H1 (cell line): ENCODE data around the gene SLC25A42. TPM values are rescaled to one million over a fixed set of nuclear protein-coding genes. Genes with fewer than 3 reads are reported as not detected.

Experiments
- CTCF ChIA-PET: fragments of 300-600 bp; sonication (Branson Sonifier 250); formaldehyde crosslinking; loops from one replicate; lab custom pipeline; 2021; ENCODE audit not compliant: partially characterized antibody; lab: Charles Lee
- POLR2A ChIA-PET: fragments of 300-600 bp; sonication (Branson Sonifier 250); formaldehyde crosslinking; loops from one replicate; lab custom pipeline; 2021; ENCODE audit warnings: inconsistent platforms; ENCODE audit not compliant: partially characterized antibody; lab: Charles Lee
- DNase-seq, 2 experiments: peaks; one replicate each; pipeline versions ENCODE4 v3.0.0 to v3.0.0-alpha.2; 2010 to 2022; ENCODE audit warnings: low spot score in 2 of 2, low read depth in 1 of 2, mixed read lengths in 1 of 2
- FAIRE-seq: peaks from 2 replicates; lab custom pipeline; 2011; peaks lifted over from hg19 to GRCh38; lab: Jason Lieb, UNC
- H2AFZ ChIP-seq: 2 replicates; pipeline ENCODE4 v1.8.1; 2012; ENCODE audit warnings: low read length, inconsistent platforms
- H2AK5ac ChIP-seq: 2 replicates; pipeline ENCODE4 v1.6.1; 2013; ENCODE audit warnings: low read depth, low read length
- H2BK120ac ChIP-seq: replicated peaks from 2 replicates; pipeline ENCODE3; 2013; ENCODE audit warnings: low read depth, low read length, inconsistent platforms
- H2BK12ac ChIP-seq: 2 replicates; pipeline ENCODE4 v1.6.1; 2013; ENCODE audit warnings: low read depth, low read length
- H2BK15ac ChIP-seq: 2 replicates; pipeline ENCODE4 v1.6.1; 2013; ENCODE audit warnings: low read length
- H2BK20ac ChIP-seq: 2 replicates; pipeline ENCODE4 v1.6.1; 2013; ENCODE audit warnings: low read length
- H2BK5ac ChIP-seq: 2 replicates; pipeline ENCODE4 v1.6.1; 2013; ENCODE audit warnings: low read depth, low read length
- H3K14ac ChIP-seq: 2 replicates; pipeline ENCODE4 v1.6.1; 2013; ENCODE audit warnings: inconsistent platforms; ENCODE audit not compliant: insufficient read length
- H3K18ac ChIP-seq: 2 replicates; pipeline ENCODE4 v1.6.1; 2013; ENCODE audit warnings: low read length; ENCODE audit errors: extremely low read depth
- H3K23ac ChIP-seq: 2 replicates; pipeline ENCODE4 v1.6.1; 2013; ENCODE audit warnings: inconsistent platforms; ENCODE audit not compliant: insufficient read length
- H3K23me2 ChIP-seq: 2 replicates; pipeline ENCODE4 v1.6.1; 2013; ENCODE audit warnings: low read depth, low read length
- H3K27ac ChIP-seq: 2 replicates; pipeline ENCODE4 v1.6.1; 2011; ENCODE audit warnings: low read depth, low read length, inconsistent platforms
- H3K27me3 ChIP-seq, 4 experiments: replicated peaks in 1 of 4; 1 replicate in 1 of 4; 2 replicates in 3 of 4; pipeline versions ENCODE4 v1.6.1 to v1.8.1; 2011 to 2013; ENCODE audit warnings: low read length in 3 of 4, mild to moderate bottlenecking in 3 of 4, inconsistent platforms in 2 of 4, mixed read lengths in 2 of 4, moderate library complexity in 1 of 4; ENCODE audit not compliant: control insufficient read depth in 3 of 4, insufficient read depth in 3 of 4; ENCODE audit errors: extremely low read depth in 1 of 4
- H3K36me3 ChIP-seq, 4 experiments: 2 replicates each; pipeline versions ENCODE4 v1.6.1 to v1.8.1; 2011 to 2013; ENCODE audit warnings: mild to moderate bottlenecking in 4 of 4, low read length in 3 of 4, moderate library complexity in 2 of 4, control low read depth in 1 of 4, inconsistent platforms in 1 of 4; ENCODE audit not compliant: insufficient read depth in 4 of 4, control insufficient read depth in 2 of 4
- H3K4ac ChIP-seq: replicated peaks from 2 replicates; pipeline ENCODE3; 2013; ENCODE audit warnings: low read length, low read depth, mixed read lengths, inconsistent platforms; ENCODE audit not compliant: insufficient read length
- H3K4me1 ChIP-seq, 4 experiments: replicated peaks in 1 of 4; 1 replicate in 1 of 4; 2 replicates in 3 of 4; pipeline versions ENCODE4 v1.6.1 to v1.8.1; 2011 to 2013; ENCODE audit warnings: low read length in 3 of 4, inconsistent platforms in 2 of 4, mixed read lengths in 1 of 4; ENCODE audit not compliant: insufficient read depth in 4 of 4, control insufficient read depth in 3 of 4
- H3K4me2 ChIP-seq, 2 experiments: 2 replicates each; pipeline versions ENCODE4 v1.6.1 to v1.8.1; 2011 to 2013; ENCODE audit warnings: low read depth in 2 of 2, low read length in 2 of 2, control low read depth in 1 of 2, inconsistent platforms in 1 of 2, mild to moderate bottlenecking in 1 of 2; ENCODE audit not compliant: insufficient read depth in 1 of 2
- H3K4me3 ChIP-seq, 4 experiments: fragments of 200-600, 300-600 bp in 1 of 4; sonication (generic), shearing (Covaris generic), sonication (Bioruptor Twin) in 1 of 4; 2 replicates each; pipeline versions ENCODE4 v1.5.1 to v1.8.1; 2011 to 2016; ENCODE audit warnings: low read length in 4 of 4, low read depth in 3 of 4, control low read depth in 2 of 4, inconsistent platforms in 2 of 4, mild to moderate bottlenecking in 2 of 4, mixed read lengths in 1 of 4, moderate library complexity in 1 of 4; ENCODE audit not compliant: insufficient read depth in 2 of 4; ENCODE audit errors: extremely low read depth in 1 of 4
- H3K56ac ChIP-seq: replicated peaks from 2 replicates; pipeline ENCODE3; 2013; ENCODE audit warnings: low read depth, mild to moderate bottlenecking, mixed read lengths, low read length, inconsistent platforms; ENCODE audit not compliant: insufficient read length
- H3K79me1 ChIP-seq: 2 replicates; pipeline ENCODE4 v1.6.1; 2013; ENCODE audit warnings: low read depth, low read length, control low read depth
- H3K79me2 ChIP-seq, 2 experiments: 2 replicates each; pipeline versions ENCODE4 v1.6.1 to v1.8.1; 2012 to 2013; ENCODE audit warnings: low read length in 2 of 2, mild to moderate bottlenecking in 2 of 2, inconsistent platforms in 1 of 2; ENCODE audit not compliant: insufficient read depth in 2 of 2, control insufficient read depth in 1 of 2
- H3K9ac ChIP-seq, 4 experiments: replicated peaks in 1 of 4; 1 replicate in 1 of 4; 2 replicates in 3 of 4; pipeline versions ENCODE4 v1.6.1 to v1.8.1; 2011 to 2013; ENCODE audit warnings: low read depth in 3 of 4, low read length in 3 of 4, control low read depth in 2 of 4, mild to moderate bottlenecking in 2 of 4, moderate library complexity in 2 of 4, inconsistent platforms in 1 of 4; ENCODE audit errors: extremely low read depth in 1 of 4
- H3K9me3 ChIP-seq, 2 experiments: 2 replicates each; pipeline versions ENCODE4 v1.6.1 to v1.8.1; 2012 to 2013; ENCODE audit warnings: mild to moderate bottlenecking in 2 of 2, moderate library complexity in 2 of 2, control low read depth in 1 of 2, inconsistent platforms in 1 of 2, low read depth in 1 of 2, low read length in 1 of 2, mixed read lengths in 1 of 2; ENCODE audit not compliant: insufficient read depth in 2 of 2
- H4K20me1 ChIP-seq, 2 experiments: replicated peaks in 1 of 2; 2 replicates each; pipeline versions ENCODE3 to v1.8.1; 2011 to 2013; ENCODE audit warnings: inconsistent platforms in 2 of 2, low read length in 2 of 2, mild to moderate bottlenecking in 1 of 2; ENCODE audit not compliant: insufficient read depth in 2 of 2, control insufficient read depth in 1 of 2
- H4K5ac ChIP-seq: 2 replicates; pipeline ENCODE4 v1.6.1; 2013; ENCODE audit warnings: low read length, low read depth, mixed read lengths, inconsistent platforms; ENCODE audit not compliant: insufficient read length
- H4K8ac ChIP-seq: 2 replicates; pipeline ENCODE4 v1.8.0; 2013; ENCODE audit warnings: mild to moderate bottlenecking, moderate library complexity, low read length, inconsistent platforms; ENCODE audit not compliant: insufficient read depth; ENCODE audit errors: extremely low read depth
- H4K91ac ChIP-seq: replicated peaks from 2 replicates; pipeline ENCODE3; 2013; ENCODE audit warnings: low read length, mixed read lengths, inconsistent platforms; ENCODE audit not compliant: insufficient read length
- EZH2 ChIP-seq: fragments of 200-600 bp; sonication (generic); IDR thresholded peaks from 2 replicates; pipeline ENCODE4 v1.7.1; 2012; ENCODE audit warnings: low read depth, mild to moderate bottlenecking, moderate library complexity, low read length, inconsistent platforms; ENCODE audit not compliant: severe bottlenecking
- FOSL1 ChIP-seq: IDR thresholded peaks from 2 replicates; pipeline ENCODE4 v1.6.1; 2011; ENCODE audit warnings: mild to moderate bottlenecking, low read depth, low read length, moderate library complexity; ENCODE audit not compliant: insufficient read depth
- RBBP5 ChIP-seq: IDR thresholded peaks from 2 replicates; pipeline ENCODE4 v1.7.1; 2012; ENCODE audit warnings: low read depth, mild to moderate bottlenecking, inconsistent platforms, low read length, moderate library complexity, borderline replicate concordance
- RXRA ChIP-seq: IDR thresholded peaks from 2 replicates; pipeline ENCODE4 v1.6.1; 2011; ENCODE audit warnings: low read depth, mild to moderate bottlenecking, low read length, moderate library complexity; ENCODE audit not compliant: insufficient read depth
- SP2 ChIP-seq: IDR thresholded peaks from 2 replicates; pipeline ENCODE4 v1.6.1; 2012; ENCODE audit warnings: mild to moderate bottlenecking, low read length, inconsistent platforms
- SP4 ChIP-seq: IDR thresholded peaks from 2 replicates; pipeline ENCODE4 v1.6.1; 2012; ENCODE audit warnings: low read length, inconsistent platforms
- TAF1 ChIP-seq: IDR thresholded peaks from 2 replicates; pipeline ENCODE4 v1.6.1; 2011; ENCODE audit warnings: mild to moderate bottlenecking, low read depth, low read length
- WGBS, 2 experiments: shearing (Covaris generic) in 1 of 2; methylation state at CpG; one replicate each; pipeline versions ENCODE4 v1.1.6 to v1.1.7; 2013 to 2015; ENCODE audit warnings: low lambda C conversion rate in 2 of 2, mixed read lengths in 2 of 2, inconsistent platforms in 1 of 2, low coverage in 1 of 2, missing lambda C conversion rate in 1 of 2; ENCODE audit not compliant: insufficient replicate concordance in 2 of 2, insufficient coverage in 1 of 2, insufficient read length in 1 of 2; ENCODE audit errors: extremely low coverage in 1 of 2, missing lambda C conversion rate in 1 of 2; 5-methylcytosine and 5-hydroxymethylcytosine counted together
- polyA plus RNA-seq, 7 experiments: library from polyadenylated mRNA; depleted of rRNA in 3 of 7; stranded (reverse) in 5 of 7; unstranded in 2 of 7; fragments of >200 nt in 5 of 7; fragments of 200-250 nt in 2 of 7; gene quantifications; 1 replicate in 5 of 7; 2 replicates in 1 of 7; 4 replicates in 1 of 7; pipeline versions ENCODE4 v1.2.1 to v1.2.3, GENCODE V29; 2011 to 2013; ENCODE audit warnings: missing spikeins in 2 of 7, mixed read lengths in 2 of 7
- total RNA-seq: library from RNA; stranded (reverse); fragmentation: NEBNext Ultra II Directional; extraction: Animal tissue kit (Norgen Biotek cat#: 25700); gene quantifications from 2 replicates; pipeline ENCODE4 v1.2.1, GENCODE V29; 2021

The SLC25A42 gene
- total and polyA plus RNA-seq, 2 of the 8 experiments (the other 6 are each of a cell fraction or from before 2014, with no cell fraction given): 5.9 to 6.2 TPM

- no peak overlapping the region for H2BK12ac ChIP-seq
- H3K4me1 ChIP-seq: peaks cover 0 to 2% (median under 1%) of the 10 kb centered on the region in 4 experiments; a peak in 2 of 7 replicates
- no peak overlapping the region for H3K9ac ChIP-seq
- H3K4ac ChIP-seq: no peak overlapping the region
- 89% methylated on average over 13 of the region's 17 CpGs; no CpG with 5 or more reads in 1 of the 2 experiments for WGBS, 2 experiments
- H2BK15ac ChIP-seq: no peak overlapping the region
- no peaks in the 10 kb centered on the region for H3K23me2 ChIP-seq
- TF ChIP-seq EZH2: no peak
- no peak for TF ChIP-seq SP2
- no peak for TF ChIP-seq TAF1
- no peak for TF ChIP-seq RBBP5
- no peak for TF ChIP-seq RXRA
- TF ChIP-seq SP4: no peak
- no peak for TF ChIP-seq FOSL1
- no peaks in the 10 kb centered on the region for H3K36me3 ChIP-seq
- H4K20me1 ChIP-seq: no peaks in the 10 kb centered on the region
- FAIRE-seq (no peak), DNase-seq (no peak)
- no peak overlapping the region for H3K56ac ChIP-seq
- H2BK120ac ChIP-seq: no peak overlapping the region
- no peak overlapping the region for H3K27ac ChIP-seq
- H2AFZ ChIP-seq: no peak overlapping the region
- no peak overlapping the region for H4K91ac ChIP-seq
- no peaks in the 10 kb centered on the region for H3K9me3 ChIP-seq
- no peak overlapping the region for H2BK5ac ChIP-seq
- H4K5ac ChIP-seq: no peak overlapping the region
- no peak overlapping the region for H3K18ac ChIP-seq
- H3K4me2 ChIP-seq: no peak overlapping the region
- H3K23ac ChIP-seq: no peak overlapping the region
- CTCF ChIA-PET: interaction anchor here (0.7 to 4.7 kb wide), 22 partner anchors 9 to 345 kb away, joined by 3 to 85 read pairs (median 4); partner anchors contain the start of gene NR2C2AP
- H4K8ac ChIP-seq: no peak overlapping the region
- no peaks in the 10 kb centered on the region; a peak in 1 of 7 replicates for H3K27me3 ChIP-seq
- no peak overlapping the region for H3K14ac ChIP-seq
- POLR2A ChIA-PET: interaction anchor here (0.7 to 5.7 kb wide), 3 partner anchors 14 to 32 kb away, joined by 3 to 33 read pairs (median 19); no protein-coding TSS in a partner anchor
- no peak overlapping the region for H3K4me3 ChIP-seq
- H3K79me1 ChIP-seq: no peaks in the 10 kb centered on the region
- no peak overlapping the region for H2AK5ac ChIP-seq
- no peaks in the 10 kb centered on the region for H3K79me2 ChIP-seq
- H2BK20ac ChIP-seq: no peak overlapping the region
These were observed 81.5 kb downstream of the SLC25A42 start for GRCh38 chr19:19145281-19145680.
